GM23338 (cell line): ENCODE measurements around the gene ESPNL.

Experiments
- CTCF ChIP-seq, 2 experiments: fragments of 200-600 bp in 1 of 2; sonication (generic) in 1 of 2; conservative IDR thresholded peaks; 2 replicates each; pipeline versions ENCODE4 v1.5.1 to v1.6.1; 2016 to 2017; ENCODE audit warnings: antibody characterized with exemption in 2 of 2, low read depth in 2 of 2, mild to moderate bottlenecking in 2 of 2, moderate library complexity in 1 of 2
- EZH2 ChIP-seq: fragments of 200-600 bp; sonication (generic); IDR thresholded peaks from one replicate; pipeline ENCODE4 v1.8.0; 2017; ENCODE audit warnings: antibody characterized with exemption, mild to moderate bottlenecking, low read depth; ENCODE audit not compliant: unreplicated experiment
- EZH2phosphoT487 ChIP-seq: fragments of 200-600 bp; sonication (generic); IDR thresholded peaks from one replicate; pipeline ENCODE4 v1.8.1; 2018; ENCODE audit warnings: antibody characterized with exemption; ENCODE audit not compliant: unreplicated experiment
- POLR2AphosphoS5 ChIP-seq: IDR thresholded peaks from 2 replicates; pipeline ENCODE4 v1.6.1; 2016; ENCODE audit warnings: antibody characterized with exemption, low read depth
- REST ChIP-seq: IDR thresholded peaks from one replicate; pipeline ENCODE4 v1.6.1; 2018; ENCODE audit warnings: antibody characterized with exemption; ENCODE audit not compliant: unreplicated experiment

- TF ChIP-seq CTCF (conservative IDR thresholded peaks at IDR 0.05; ENCODE audit: low read depth in 2 of 2) (no peak), POLR2AphosphoS5 (no peak), EZH2phosphoT487 (no peak), EZH2 (no peak), REST (no peak)
These were observed 55.9 kb downstream of the ESPNL start for GRCh38 chr2:238155761-238156694.
